Neural cell (in vitro differentiated cells): ENCODE results near the gene TOM1.
"Not testable (repeated sequence)": the region's sequence is repeated elsewhere in the genome, so short reads cannot be mapped to it uniquely, and the experiment has no call there.

Source experiments
- EP300 ChIP-seq: fragments of 450-650 bp; conservative IDR thresholded peaks from 2 replicates; pipeline ENCODE4 v1.6.1; 2014; ENCODE audit warnings: antibody characterized with exemption, mild to moderate bottlenecking, moderate library complexity; ENCODE audit not compliant: poor library complexity, severe bottlenecking
- EZH2 ChIP-seq: fragments of 200-600, 300-800 bp; shearing (Covaris generic), sonication (generic); IDR thresholded peaks from 2 replicates; pipeline ENCODE4 v1.6.1; 2014; ENCODE audit warnings: antibody characterized with exemption, low read length, borderline replicate concordance, mild to moderate bottlenecking; ENCODE audit not compliant: insufficient read depth, poor library complexity, severe bottlenecking
- MXI1 ChIP-seq: fragments of 450-650 bp; conservative IDR thresholded peaks from 2 replicates; pipeline ENCODE4 v1.6.1; 2014; ENCODE audit warnings: antibody characterized with exemption, mild to moderate bottlenecking; ENCODE audit not compliant: poor library complexity, severe bottlenecking
- POLR2AphosphoS5 ChIP-seq: IDR thresholded peaks from 2 replicates; pipeline ENCODE4 v1.6.1; 2012
- RAD21 ChIP-seq: fragments of 450-650 bp; conservative IDR thresholded peaks from 2 replicates; pipeline ENCODE4 v1.6.1; 2014; ENCODE audit warnings: antibody characterized with exemption, mild to moderate bottlenecking, moderate library complexity
- SMC3 ChIP-seq: fragments of 450-650 bp; conservative IDR thresholded peaks from 2 replicates; pipeline ENCODE4 v1.6.1; 2014; ENCODE audit warnings: antibody characterized with exemption, mild to moderate bottlenecking, moderate library complexity; ENCODE audit not compliant: poor library complexity
- TAF1 ChIP-seq: IDR thresholded peaks from 2 replicates; pipeline ENCODE4 v1.6.1; 2012; ENCODE audit warnings: low read depth
- TF ChIP-seq, protein P1 (sequence below): fragments of 450-650 bp; IDR thresholded peaks from 2 replicates; pipeline ENCODE4 v1.5.1; 2014; ENCODE audit warnings: antibody characterized with exemption, mild to moderate bottlenecking, moderate library complexity; ENCODE audit not compliant: poor library complexity, severe bottlenecking
- TF ChIP-seq, protein P2 (sequence below): IDR thresholded peaks from 2 replicates; pipeline ENCODE4 v1.6.1; 2012; ENCODE audit warnings: borderline replicate concordance

DNA sequence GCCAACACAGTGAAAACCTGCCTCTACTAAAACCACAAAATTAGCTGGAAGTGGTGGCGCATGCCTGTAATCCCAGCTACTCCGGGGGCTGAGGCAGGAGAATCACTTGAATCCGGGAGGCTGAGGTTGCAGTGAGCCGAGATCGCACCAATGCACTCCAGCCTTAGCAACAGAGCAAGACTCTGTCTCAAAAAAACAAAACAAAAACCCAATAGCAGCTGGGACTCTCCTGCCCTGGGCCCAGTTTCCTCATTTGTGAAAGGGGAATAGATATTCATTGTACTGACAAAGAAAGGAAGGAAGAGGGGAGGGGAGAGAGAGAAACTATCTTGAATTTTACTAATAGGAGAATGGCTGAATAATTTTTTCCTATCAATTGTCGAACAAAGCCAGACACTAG lies 96.9 kb downstream of the TOM1 start:
- TF ChIP-seq, protein P1, sequence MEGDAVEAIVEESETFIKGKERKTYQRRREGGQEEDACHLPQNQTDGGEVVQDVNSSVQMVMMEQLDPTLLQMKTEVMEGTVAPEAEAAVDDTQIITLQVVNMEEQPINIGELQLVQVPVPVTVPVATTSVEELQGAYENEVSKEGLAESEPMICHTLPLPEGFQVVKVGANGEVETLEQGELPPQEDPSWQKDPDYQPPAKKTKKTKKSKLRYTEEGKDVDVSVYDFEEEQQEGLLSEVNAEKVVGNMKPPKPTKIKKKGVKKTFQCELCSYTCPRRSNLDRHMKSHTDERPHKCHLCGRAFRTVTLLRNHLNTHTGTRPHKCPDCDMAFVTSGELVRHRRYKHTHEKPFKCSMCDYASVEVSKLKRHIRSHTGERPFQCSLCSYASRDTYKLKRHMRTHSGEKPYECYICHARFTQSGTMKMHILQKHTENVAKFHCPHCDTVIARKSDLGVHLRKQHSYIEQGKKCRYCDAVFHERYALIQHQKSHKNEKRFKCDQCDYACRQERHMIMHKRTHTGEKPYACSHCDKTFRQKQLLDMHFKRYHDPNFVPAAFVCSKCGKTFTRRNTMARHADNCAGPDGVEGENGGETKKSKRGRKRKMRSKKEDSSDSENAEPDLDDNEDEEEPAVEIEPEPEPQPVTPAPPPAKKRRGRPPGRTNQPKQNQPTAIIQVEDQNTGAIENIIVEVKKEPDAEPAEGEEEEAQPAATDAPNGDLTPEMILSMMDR: not testable (repeated sequence)
- TF ChIP-seq, protein P2, sequence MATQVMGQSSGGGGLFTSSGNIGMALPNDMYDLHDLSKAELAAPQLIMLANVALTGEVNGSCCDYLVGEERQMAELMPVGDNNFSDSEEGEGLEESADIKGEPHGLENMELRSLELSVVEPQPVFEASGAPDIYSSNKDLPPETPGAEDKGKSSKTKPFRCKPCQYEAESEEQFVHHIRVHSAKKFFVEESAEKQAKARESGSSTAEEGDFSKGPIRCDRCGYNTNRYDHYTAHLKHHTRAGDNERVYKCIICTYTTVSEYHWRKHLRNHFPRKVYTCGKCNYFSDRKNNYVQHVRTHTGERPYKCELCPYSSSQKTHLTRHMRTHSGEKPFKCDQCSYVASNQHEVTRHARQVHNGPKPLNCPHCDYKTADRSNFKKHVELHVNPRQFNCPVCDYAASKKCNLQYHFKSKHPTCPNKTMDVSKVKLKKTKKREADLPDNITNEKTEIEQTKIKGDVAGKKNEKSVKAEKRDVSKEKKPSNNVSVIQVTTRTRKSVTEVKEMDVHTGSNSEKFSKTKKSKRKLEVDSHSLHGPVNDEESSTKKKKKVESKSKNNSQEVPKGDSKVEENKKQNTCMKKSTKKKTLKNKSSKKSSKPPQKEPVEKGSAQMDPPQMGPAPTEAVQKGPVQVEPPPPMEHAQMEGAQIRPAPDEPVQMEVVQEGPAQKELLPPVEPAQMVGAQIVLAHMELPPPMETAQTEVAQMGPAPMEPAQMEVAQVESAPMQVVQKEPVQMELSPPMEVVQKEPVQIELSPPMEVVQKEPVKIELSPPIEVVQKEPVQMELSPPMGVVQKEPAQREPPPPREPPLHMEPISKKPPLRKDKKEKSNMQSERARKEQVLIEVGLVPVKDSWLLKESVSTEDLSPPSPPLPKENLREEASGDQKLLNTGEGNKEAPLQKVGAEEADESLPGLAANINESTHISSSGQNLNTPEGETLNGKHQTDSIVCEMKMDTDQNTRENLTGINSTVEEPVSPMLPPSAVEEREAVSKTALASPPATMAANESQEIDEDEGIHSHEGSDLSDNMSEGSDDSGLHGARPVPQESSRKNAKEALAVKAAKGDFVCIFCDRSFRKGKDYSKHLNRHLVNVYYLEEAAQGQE: not testable (repeated sequence)
- TF ChIP-seq EZH2, MXI1, TAF1, POLR2AphosphoS5, SMC3, RAD21, EP300: not testable (repeated sequence)
